ENCODE results near the gene TANC1.

Gene TANC1

GRCh38 chr2:159246325-159246988, 278.0 kb downstream of the TANC1 start:
- DNase-seq (ENCODE audit: low read depth in 3 of 3, low spot score in 1 of 3) = no peak

DNA sequence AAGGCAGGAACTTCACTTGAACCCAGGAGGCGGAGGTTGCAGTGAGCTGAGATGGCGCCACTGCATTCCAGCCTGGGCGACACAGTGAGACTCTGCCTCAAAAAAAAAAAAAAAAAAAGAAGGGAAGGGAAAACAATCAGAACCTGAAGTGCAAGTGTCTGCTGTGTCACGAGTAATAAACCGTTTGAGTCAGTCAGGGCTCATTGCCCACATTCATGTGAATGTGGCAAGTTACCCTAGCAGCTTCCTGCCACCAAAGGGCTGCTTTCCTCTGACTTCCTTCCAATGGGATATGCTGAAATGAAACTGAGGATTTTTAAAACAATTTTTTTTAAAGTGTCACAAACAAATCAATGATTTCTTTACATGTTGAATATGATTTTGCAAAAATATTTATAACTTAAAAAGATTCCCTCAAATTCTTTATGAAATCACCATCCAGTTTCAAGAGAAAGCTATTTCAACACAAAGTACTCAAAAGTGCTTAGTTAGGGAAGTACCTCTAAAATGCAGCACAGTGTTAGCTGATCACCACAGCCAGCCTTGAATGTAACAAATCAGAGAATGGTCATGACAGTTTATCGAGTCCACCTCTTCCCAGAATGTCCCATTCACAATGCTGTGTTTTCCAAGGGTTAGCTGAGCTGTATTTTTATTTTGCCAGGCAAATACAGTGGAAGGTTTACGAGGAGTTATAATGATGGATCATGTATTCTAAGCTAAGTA, 281.7 kb downstream of the TANC1 start:
- DNase-seq (ENCODE audit: low read depth in 3 of 3, low spot score in 1 of 3) = no peak

DNA sequence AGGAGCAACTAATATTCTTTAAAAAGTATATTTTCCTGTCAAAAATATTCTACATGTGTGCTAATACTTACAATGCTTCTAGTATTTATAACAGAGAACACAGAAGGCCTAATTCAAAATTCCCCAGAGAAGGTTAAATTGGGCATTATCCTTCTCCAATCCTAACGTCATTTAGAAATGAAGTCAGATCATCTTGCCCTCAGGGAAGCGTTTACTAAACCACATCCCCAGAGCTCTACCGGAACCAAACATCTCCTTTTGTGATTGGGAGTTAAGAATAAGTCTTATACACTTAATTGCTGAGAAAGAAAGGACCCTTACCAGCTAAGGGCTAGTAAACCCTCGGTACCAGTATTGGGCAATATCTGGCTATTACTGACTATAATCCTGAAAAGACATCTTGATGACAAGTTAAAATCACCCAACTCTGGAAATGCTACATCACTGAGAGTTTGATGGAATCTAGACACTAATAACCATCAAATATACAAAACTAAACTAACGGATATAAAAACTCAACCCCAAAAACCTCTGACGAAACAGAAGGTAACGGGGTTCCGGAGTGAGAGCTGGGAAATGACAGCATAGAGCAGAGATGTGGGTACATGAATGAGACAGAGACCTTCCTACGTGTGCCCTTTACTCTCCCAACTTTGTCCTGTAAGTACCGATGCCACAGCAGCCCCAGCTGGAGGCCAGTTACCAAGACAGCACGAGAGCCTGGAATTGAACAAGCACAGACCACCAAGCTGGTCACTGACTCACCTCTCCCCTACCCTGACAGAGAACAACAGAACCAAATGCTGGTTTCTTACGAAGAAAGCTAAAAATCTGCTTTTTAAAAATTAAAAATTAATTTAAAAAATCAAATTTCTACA, 283.1 kb downstream of the TANC1 start:
- no peak for DNase-seq (ENCODE audit: low read depth in 3 of 3, low spot score in 1 of 3)

DNA sequence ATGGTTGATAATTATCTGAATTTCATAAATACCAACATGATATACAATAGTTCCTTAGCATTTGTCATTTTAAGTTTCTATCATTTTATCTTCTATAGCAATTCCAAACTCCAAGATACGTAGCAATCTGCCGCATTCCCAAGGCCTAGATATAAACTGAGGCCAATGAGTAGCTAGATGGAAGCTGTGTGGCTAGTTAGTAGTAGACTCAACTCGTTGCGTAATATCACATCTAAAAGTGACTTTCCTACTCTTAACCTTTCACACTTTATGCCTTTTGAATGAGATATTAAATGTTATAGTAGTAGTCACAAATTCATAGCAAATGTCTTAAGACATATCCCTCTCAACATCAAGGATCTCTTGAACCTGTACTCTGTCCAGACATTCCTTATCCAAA, 284.5 kb downstream of the TANC1 start:
- DNase-seq (ENCODE audit: low read depth in 3 of 3, low spot score in 1 of 3) = no peak

- no peak for DNase-seq (ENCODE audit: low read depth in 3 of 3, low spot score in 1 of 3)
These were observed 287.7 kb downstream of the TANC1 start for GRCh38 chr2:159256159-159256558.

DNA sequence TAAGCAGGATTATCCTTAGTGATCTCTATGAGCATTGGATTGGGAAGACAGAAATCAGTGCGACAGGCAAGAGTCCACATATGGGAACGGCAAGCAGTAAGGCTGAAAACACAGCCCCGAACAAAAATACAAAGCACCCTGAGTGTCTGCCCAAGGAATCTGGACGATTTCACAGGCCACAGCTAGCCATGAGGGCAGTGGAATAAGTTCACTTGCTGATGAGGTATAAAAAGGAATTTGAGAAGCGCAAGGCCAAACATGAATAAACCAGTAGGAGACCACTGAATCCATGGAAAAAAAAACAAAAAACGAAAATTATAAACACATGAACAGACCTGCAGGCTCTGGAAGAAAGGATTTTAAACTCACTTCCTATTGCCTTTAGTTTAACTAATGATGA, 293.8 kb downstream of the TANC1 start:
- no peak for DNase-seq (ENCODE audit: low read depth in 3 of 3, low spot score in 1 of 3)

- no peak for DNase-seq (ENCODE audit: low read depth in 3 of 3, low spot score in 1 of 3)
These were observed 294.5 kb downstream of the TANC1 start for GRCh38 chr2:159262904-159263303.

GRCh38 chr2:159265171-159265576, 296.7 kb downstream of the TANC1 start:
- DNase-seq (ENCODE audit: low read depth in 3 of 3, low spot score in 1 of 3) = no peak

- no peak for DNase-seq (ENCODE audit: low read depth in 3 of 3, low spot score in 1 of 3)
These were observed 298.1 kb downstream of the TANC1 start for GRCh38 chr2:159266554-159266953.

DNA sequence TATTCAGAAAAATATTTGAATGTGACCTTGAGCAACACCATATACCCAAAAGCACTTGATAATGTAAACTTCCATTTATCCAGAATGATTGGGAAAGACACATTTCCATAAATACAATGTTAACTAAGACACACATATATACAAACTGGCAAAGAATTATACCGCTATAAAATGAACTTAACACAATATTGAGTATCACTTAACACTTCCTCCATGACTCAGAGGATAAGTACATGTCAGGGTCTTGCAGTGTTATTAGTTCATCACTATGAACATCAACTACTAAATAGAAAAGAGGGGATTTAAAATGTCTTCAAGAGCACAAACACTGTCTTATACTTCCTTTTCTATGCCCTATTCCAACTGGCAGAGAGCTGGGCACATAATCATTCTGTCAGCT, 299.5 kb downstream of the TANC1 start:
- DNase-seq (ENCODE audit: low read depth in 3 of 3, low spot score in 1 of 3) = no peak

DNA sequence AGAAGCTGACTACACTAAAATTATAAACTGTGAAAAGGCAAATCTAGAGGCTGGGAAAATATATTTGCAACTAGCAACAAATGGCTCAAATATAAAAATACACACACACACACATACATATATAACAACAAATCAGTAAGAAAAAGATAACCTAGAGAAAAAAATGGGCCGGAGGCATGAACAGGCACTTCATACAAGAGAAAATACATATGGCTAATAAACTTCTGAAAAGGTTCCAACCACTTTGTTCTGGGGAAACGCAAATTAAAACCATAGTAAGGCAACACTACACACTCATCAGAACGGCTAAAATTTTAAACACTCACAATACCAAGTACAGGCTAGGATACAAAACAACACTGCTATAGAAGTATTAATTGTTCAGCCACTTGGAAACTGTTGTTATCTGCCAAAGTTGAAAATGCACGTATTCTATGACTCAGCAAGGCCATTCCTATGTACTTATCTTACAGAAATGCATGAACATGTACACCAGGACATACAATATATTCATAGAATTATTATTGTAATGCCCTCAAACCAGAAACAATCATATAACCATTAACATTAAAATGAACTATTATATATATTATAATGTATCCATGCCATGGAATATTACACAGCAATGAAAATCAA, 302.4 kb downstream of the TANC1 start:
- DNase-seq (ENCODE audit: low read depth in 3 of 3, low spot score in 1 of 3) = no peak

DNA sequence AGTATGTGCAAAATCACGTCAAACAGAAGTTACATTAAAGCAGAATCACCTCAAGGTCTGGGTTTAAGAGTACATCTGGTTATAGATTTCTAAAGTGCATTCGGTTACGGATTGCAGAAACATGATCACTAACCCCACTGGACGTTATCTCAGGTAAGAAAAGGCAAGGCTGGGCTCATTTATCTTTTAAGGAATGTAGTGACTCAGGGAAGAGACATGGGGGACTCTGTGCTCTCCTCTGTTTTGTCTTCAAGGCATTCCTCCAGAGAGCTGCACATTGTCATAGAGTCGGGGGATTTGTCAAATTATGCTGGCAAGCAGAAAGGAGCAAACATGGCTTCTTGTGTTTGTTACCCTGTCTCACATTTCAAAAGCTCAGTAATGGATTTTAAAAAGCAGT, 303.7 kb downstream of the TANC1 start:
- DNase-seq (ENCODE audit: low read depth in 3 of 3, low spot score in 1 of 3) = no peak

- DNase-seq (ENCODE audit: low read depth in 3 of 3, low spot score in 1 of 3) = no peak
These were observed 306.7 kb downstream of the TANC1 start for GRCh38 chr2:159275111-159275510.

GRCh38 chr2:159279700-159280099, 311.3 kb downstream of the TANC1 start:
- DNase-seq (ENCODE audit: low read depth in 3 of 3, low spot score in 1 of 3) = no peak

- DNase-seq (ENCODE audit: low read depth in 3 of 3, low spot score in 1 of 3) = no peak
These were observed 312.6 kb downstream of the TANC1 start for GRCh38 chr2:159281002-159281401.
